Endothelial cell of umbilical vein (primary cell): ENCODE results near the gene SMIM30.

Experiments
- EZH2 ChIP-seq: IDR thresholded peaks from 2 replicates; pipeline ENCODE4 v1.6.1; 2012; ENCODE audit warnings: borderline replicate concordance, low read depth, mild to moderate bottlenecking, moderate library complexity, low read length, inconsistent platforms; ENCODE audit not compliant: severe bottlenecking
- POLR2A ChIP-seq: IDR thresholded peaks from 2 replicates; pipeline ENCODE4 v1.6.1; 2012; ENCODE audit warnings: low read depth, mild to moderate bottlenecking, control low read depth, low read length
- TF ChIP-seq, protein P1 (sequence below), 2 donors: IDR thresholded peaks; 1 replicate in 1 of 2; 2 replicates in 1 of 2; pipeline ENCODE4 v1.5.1; 2011; ENCODE audit warnings: low read length in 2 of 2, mild to moderate bottlenecking in 2 of 2, moderate library complexity in 2 of 2, control low read depth in 1 of 2, inconsistent platforms in 1 of 2, low read depth in 1 of 2; ENCODE audit not compliant: insufficient read depth in 1 of 2; ENCODE audit errors: extremely low read depth in 1 of 2
- TF ChIP-seq, protein P2 (sequence below): IDR thresholded peaks from 2 replicates; pipeline ENCODE4 v1.6.1; 2011; ENCODE audit not compliant: insufficient read depth, insufficient read length

DNA sequence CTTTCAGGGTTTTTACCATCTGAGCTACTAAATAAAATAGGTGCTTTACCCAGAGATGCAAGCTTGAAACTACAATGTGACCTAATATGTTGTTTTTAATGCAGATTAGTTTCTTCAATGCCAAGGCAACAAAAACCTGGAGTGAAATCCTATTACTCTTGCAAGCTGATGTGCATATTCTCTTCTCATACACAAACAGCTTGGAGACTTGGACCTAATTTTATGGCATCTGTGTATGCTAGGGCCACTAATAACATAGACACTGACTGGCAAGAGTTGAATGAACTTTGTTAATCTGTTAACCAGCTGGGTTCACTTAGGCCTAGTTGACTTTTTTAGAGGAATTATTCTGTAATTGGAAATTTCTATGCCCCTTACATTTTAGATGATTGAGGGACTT lies 23.4 kb upstream of the SMIM30 start:
- TF ChIP-seq, protein P1, sequence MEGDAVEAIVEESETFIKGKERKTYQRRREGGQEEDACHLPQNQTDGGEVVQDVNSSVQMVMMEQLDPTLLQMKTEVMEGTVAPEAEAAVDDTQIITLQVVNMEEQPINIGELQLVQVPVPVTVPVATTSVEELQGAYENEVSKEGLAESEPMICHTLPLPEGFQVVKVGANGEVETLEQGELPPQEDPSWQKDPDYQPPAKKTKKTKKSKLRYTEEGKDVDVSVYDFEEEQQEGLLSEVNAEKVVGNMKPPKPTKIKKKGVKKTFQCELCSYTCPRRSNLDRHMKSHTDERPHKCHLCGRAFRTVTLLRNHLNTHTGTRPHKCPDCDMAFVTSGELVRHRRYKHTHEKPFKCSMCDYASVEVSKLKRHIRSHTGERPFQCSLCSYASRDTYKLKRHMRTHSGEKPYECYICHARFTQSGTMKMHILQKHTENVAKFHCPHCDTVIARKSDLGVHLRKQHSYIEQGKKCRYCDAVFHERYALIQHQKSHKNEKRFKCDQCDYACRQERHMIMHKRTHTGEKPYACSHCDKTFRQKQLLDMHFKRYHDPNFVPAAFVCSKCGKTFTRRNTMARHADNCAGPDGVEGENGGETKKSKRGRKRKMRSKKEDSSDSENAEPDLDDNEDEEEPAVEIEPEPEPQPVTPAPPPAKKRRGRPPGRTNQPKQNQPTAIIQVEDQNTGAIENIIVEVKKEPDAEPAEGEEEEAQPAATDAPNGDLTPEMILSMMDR (IDR thresholded peaks at IDR 0.05; ENCODE audit: extremely low read depth in 1 of 2, insufficient read depth in 1 of 2, low read depth in 1 of 2, low read length in 2 of 2), result no peak
- TF ChIP-seq POLR2A, result no peak
- TF ChIP-seq EZH2, result no peak
- TF ChIP-seq, protein P2, sequence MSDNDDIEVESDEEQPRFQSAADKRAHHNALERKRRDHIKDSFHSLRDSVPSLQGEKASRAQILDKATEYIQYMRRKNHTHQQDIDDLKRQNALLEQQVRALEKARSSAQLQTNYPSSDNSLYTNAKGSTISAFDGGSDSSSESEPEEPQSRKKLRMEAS, result no peak
